WTC11 (cell line): Measurements from ENCODE around the gene UBXN11.

ENCODE experiments used
- GABPB1 ChIP-seq: sonication (generic); formaldehyde crosslinking; IDR thresholded peaks from 2 replicates; pipeline ENCODE4 v1.8.1; 2023; ENCODE audit warnings: mild to moderate bottlenecking, missing genetic modification reagents
- IRF2 ChIP-seq: sonication (generic); formaldehyde crosslinking; IDR thresholded peaks from 2 replicates; pipeline ENCODE4 v1.8.0; 2022; ENCODE audit warnings: low read depth, missing genetic modification reagents, borderline replicate concordance
- MXD4 ChIP-seq: fragments of 250-450 bp; sonication (Bioruptor Pico); IDR thresholded peaks from 2 replicates; pipeline ENCODE4 v1.8.0; 2021; ENCODE audit warnings: mild to moderate bottlenecking, moderate library complexity, borderline replicate concordance
- NFYB ChIP-seq: sonication (generic); formaldehyde crosslinking; conservative IDR thresholded peaks from 2 replicates; pipeline ENCODE4 v1.8.0; 2022; ENCODE audit warnings: low read depth, missing genetic modification reagents
- SP1 ChIP-seq: sonication (generic); formaldehyde crosslinking; conservative IDR thresholded peaks from 2 replicates; pipeline ENCODE4 v1.8.1; 2022; ENCODE audit warnings: missing genetic modification reagents
- TF ChIP-seq, protein P1 (sequence below): fragments of 200-600 bp; IDR thresholded peaks from 2 replicates; pipeline ENCODE4 v1.8.0; 2022; ENCODE audit warnings: antibody characterized with exemption
- TF ChIP-seq, protein P2 (sequence below): sonication (generic); formaldehyde crosslinking; IDR thresholded peaks from 2 replicates; pipeline ENCODE4 v1.8.0; 2022; ENCODE audit warnings: mild to moderate bottlenecking, missing genetic modification reagents
- TF ChIP-seq, protein P3 (sequence below): sonication (generic); formaldehyde crosslinking; IDR thresholded peaks from 2 replicates; pipeline ENCODE4 v1.8.0; 2022; ENCODE audit warnings: mild to moderate bottlenecking, missing genetic modification reagents
- TF ChIP-seq, protein P4 (sequence below): sonication (generic); formaldehyde crosslinking; IDR thresholded peaks from 2 replicates; pipeline ENCODE4 v1.8.0; 2023; ENCODE audit warnings: missing genetic modification reagents

DNA sequence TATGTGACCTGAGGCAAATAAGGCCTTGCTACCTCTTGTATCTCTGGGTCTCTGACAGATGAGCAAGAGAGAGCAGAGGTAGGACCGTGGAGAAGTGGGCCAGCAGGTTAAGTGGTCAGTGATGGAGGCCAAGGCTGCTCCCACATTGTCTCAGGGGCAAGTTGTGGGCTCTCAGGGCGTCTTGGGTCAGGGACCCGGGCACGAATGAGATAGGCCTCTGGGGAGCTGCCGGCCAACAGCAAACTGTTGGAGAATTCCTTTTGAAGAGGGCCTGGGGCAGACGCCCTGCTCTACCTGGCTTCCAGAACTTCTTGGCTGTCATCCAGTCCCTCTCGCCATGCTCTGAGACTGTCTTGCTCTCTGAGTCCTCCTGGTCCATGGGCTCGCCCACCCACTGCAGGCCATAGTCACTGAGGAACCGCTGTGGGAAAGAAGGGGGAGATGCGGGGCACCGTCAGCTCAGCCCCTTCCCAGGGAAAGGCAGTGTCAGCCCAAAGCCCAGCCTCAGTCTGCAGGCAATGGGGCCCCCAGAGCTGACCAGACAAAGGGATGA lies 12.4 kb downstream of the UBXN11 start:
- no peak for TF ChIP-seq SP1
- TF ChIP-seq, protein P1, sequence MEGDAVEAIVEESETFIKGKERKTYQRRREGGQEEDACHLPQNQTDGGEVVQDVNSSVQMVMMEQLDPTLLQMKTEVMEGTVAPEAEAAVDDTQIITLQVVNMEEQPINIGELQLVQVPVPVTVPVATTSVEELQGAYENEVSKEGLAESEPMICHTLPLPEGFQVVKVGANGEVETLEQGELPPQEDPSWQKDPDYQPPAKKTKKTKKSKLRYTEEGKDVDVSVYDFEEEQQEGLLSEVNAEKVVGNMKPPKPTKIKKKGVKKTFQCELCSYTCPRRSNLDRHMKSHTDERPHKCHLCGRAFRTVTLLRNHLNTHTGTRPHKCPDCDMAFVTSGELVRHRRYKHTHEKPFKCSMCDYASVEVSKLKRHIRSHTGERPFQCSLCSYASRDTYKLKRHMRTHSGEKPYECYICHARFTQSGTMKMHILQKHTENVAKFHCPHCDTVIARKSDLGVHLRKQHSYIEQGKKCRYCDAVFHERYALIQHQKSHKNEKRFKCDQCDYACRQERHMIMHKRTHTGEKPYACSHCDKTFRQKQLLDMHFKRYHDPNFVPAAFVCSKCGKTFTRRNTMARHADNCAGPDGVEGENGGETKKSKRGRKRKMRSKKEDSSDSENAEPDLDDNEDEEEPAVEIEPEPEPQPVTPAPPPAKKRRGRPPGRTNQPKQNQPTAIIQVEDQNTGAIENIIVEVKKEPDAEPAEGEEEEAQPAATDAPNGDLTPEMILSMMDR: no peak
- TF ChIP-seq NFYB (CRISPR knock-in tag): no peak
- TF ChIP-seq, protein P2, sequence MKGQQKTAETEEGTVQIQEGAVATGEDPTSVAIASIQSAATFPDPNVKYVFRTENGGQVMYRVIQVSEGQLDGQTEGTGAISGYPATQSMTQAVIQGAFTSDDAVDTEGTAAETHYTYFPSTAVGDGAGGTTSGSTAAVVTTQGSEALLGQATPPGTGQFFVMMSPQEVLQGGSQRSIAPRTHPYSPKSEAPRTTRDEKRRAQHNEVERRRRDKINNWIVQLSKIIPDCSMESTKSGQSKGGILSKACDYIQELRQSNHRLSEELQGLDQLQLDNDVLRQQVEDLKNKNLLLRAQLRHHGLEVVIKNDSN (CRISPR knock-in tag): no peak
- TF ChIP-seq, protein P3, sequence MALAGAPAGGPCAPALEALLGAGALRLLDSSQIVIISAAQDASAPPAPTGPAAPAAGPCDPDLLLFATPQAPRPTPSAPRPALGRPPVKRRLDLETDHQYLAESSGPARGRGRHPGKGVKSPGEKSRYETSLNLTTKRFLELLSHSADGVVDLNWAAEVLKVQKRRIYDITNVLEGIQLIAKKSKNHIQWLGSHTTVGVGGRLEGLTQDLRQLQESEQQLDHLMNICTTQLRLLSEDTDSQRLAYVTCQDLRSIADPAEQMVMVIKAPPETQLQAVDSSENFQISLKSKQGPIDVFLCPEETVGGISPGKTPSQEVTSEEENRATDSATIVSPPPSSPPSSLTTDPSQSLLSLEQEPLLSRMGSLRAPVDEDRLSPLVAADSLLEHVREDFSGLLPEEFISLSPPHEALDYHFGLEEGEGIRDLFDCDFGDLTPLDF (CRISPR knock-in tag): no peak
- TF ChIP-seq, protein P4, sequence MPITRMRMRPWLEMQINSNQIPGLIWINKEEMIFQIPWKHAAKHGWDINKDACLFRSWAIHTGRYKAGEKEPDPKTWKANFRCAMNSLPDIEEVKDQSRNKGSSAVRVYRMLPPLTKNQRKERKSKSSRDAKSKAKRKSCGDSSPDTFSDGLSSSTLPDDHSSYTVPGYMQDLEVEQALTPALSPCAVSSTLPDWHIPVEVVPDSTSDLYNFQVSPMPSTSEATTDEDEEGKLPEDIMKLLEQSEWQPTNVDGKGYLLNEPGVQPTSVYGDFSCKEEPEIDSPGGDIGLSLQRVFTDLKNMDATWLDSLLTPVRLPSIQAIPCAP (CRISPR knock-in tag): no peak
- TF ChIP-seq MXD4 (CRISPR knock-in tag): no peak
- TF ChIP-seq GABPB1: no peak
- no peak for TF ChIP-seq IRF2 (CRISPR knock-in tag)
